Measurements from ENCODE around the gene ATP8A2.
"Not testable (repeated sequence)": the region's sequence is repeated elsewhere in the genome, so short reads cannot be mapped to it uniquely, and the experiment has no call there.

The ATP8A2 gene

GRCh38 chr13:25948910-25949309, 577.1 kb downstream of the ATP8A2 start:
- Histone ChIP-seq H3K9me3 (ENCODE audit: control insufficient read depth, insufficient read depth, low read length) (no peaks in the 10 kb centered on the region; the same call in 1 of the 2 replicates), H3K4me1 (ENCODE audit: insufficient read depth, low read length) (peaks cover 4% of the 10 kb centered on the region; the same call in 1 of the 2 replicates), H3K36me3 (ENCODE audit: insufficient read depth, low read length) (no peaks in the 10 kb centered on the region), H3K9ac (ENCODE audit: low read depth, low read length) (no peak overlapping the region)

GRCh38 chr13:25951831-25952230, 580.1 kb downstream of the ATP8A2 start:
- Histone ChIP-seq H3K9me3 (ENCODE audit: control insufficient read depth, insufficient read depth, low read length) (no peaks in the 10 kb centered on the region; the same call in 1 of the 2 replicates), H3K9ac (ENCODE audit: low read depth, low read length) (no peak overlapping the region), H3K4me1 (ENCODE audit: insufficient read depth, low read length) (no peaks in the 10 kb centered on the region), H3K36me3 (ENCODE audit: insufficient read depth, low read length) (no peaks in the 10 kb centered on the region)

GRCh38 chr13:25954080-25954479, 582.3 kb downstream of the ATP8A2 start:
- H3K4me1 ChIP-seq (ENCODE audit: insufficient read depth, low read length); H3K9ac ChIP-seq (ENCODE audit: low read depth, low read length); H3K36me3 ChIP-seq (ENCODE audit: insufficient read depth, low read length); H3K9me3 ChIP-seq (ENCODE audit: control insufficient read depth, insufficient read depth, low read length): not testable (repeated sequence)

- H3K9me3 ChIP-seq (ENCODE audit: control insufficient read depth, insufficient read depth, low read length); H3K9ac ChIP-seq (ENCODE audit: low read depth, low read length); H3K36me3 ChIP-seq (ENCODE audit: insufficient read depth, low read length); H3K4me1 ChIP-seq (ENCODE audit: insufficient read depth, low read length): not testable (repeated sequence)
Measured at GRCh38 chr13:25954943-25955342, 583.2 kb downstream of the ATP8A2 start.

GRCh38 chr13:25958986-25959385, 587.2 kb downstream of the ATP8A2 start:
- no peak overlapping the region for H3K9ac ChIP-seq (ENCODE audit: low read depth, low read length)
- H3K36me3 ChIP-seq (ENCODE audit: insufficient read depth, low read length) = no peaks in the 10 kb centered on the region
- no peaks in the 10 kb centered on the region for H3K4me1 ChIP-seq (ENCODE audit: insufficient read depth, low read length)
- H3K9me3 ChIP-seq (ENCODE audit: control insufficient read depth, insufficient read depth, low read length) = no peaks in the 10 kb centered on the region

- no peak overlapping the region for H3K9ac ChIP-seq (ENCODE audit: low read depth, low read length)
- H3K4me1 ChIP-seq (ENCODE audit: insufficient read depth, low read length) = 0 out of 2 replicates have a peak, but pooled peaks cover 2% of the 10 kb centered on the region
- H3K9me3 ChIP-seq (ENCODE audit: control insufficient read depth, insufficient read depth, low read length) = no peaks in the 10 kb centered on the region
- no peaks in the 10 kb centered on the region for H3K36me3 ChIP-seq (ENCODE audit: insufficient read depth, low read length)
Measured at GRCh38 chr13:25961294-25961693, 589.5 kb downstream of the ATP8A2 start.

- Histone ChIP-seq H3K9ac (ENCODE audit: low read depth, low read length) (no peak overlapping the region), H3K9me3 (ENCODE audit: control insufficient read depth, insufficient read depth, low read length) (no peaks in the 10 kb centered on the region), H3K36me3 (ENCODE audit: insufficient read depth, low read length) (no peaks in the 10 kb centered on the region), H3K4me1 (ENCODE audit: insufficient read depth, low read length) (0 out of 2 replicates have a peak, but pooled peaks cover 4% of the 10 kb centered on the region)
Measured at GRCh38 chr13:25963674-25964073, 591.9 kb downstream of the ATP8A2 start.

- Histone ChIP-seq H3K4me1 (ENCODE audit: insufficient read depth, low read length) (peaks cover 4% of the 10 kb centered on the region; the same call in 1 of the 2 replicates), H3K9ac (ENCODE audit: low read depth, low read length) (no peak overlapping the region)
Measured at GRCh38 chr13:25965596-25965995, 593.8 kb downstream of the ATP8A2 start.

GRCh38 chr13:25966086-25966485, 594.3 kb downstream of the ATP8A2 start:
- Histone ChIP-seq H3K9me3 (ENCODE audit: control insufficient read depth, insufficient read depth, low read length) (no peaks in the 10 kb centered on the region), H3K36me3 (ENCODE audit: insufficient read depth, low read length) (no peaks in the 10 kb centered on the region), H3K4me1 (ENCODE audit: insufficient read depth, low read length) (peaks cover 4% of the 10 kb centered on the region; the same call in 1 of the 2 replicates), H3K9ac (ENCODE audit: low read depth, low read length) (no peak overlapping the region)

More at GRCh38 chr13:25965596-25965995, 593.8 kb downstream of the ATP8A2 start:
- H3K36me3 ChIP-seq (ENCODE audit: insufficient read depth, low read length) = no peaks in the 10 kb centered on the region
- no peaks in the 10 kb centered on the region for H3K9me3 ChIP-seq (ENCODE audit: control insufficient read depth, insufficient read depth, low read length)

GRCh38 chr13:25967144-25967543, 595.4 kb downstream of the ATP8A2 start:
- Histone ChIP-seq H3K36me3 (ENCODE audit: insufficient read depth, low read length) (no peaks in the 10 kb centered on the region), H3K9ac (ENCODE audit: low read depth, low read length) (no peak overlapping the region), H3K4me1 (ENCODE audit: insufficient read depth, low read length) (peaks cover 12% of the 10 kb centered on the region; the same call in 1 of the 2 replicates), H3K9me3 (ENCODE audit: control insufficient read depth, insufficient read depth, low read length) (no peaks in the 10 kb centered on the region)

- peaks cover 29% of the 10 kb centered on the region for H3K4me1 ChIP-seq (ENCODE audit: insufficient read depth, low read length)
- H3K36me3 ChIP-seq (ENCODE audit: insufficient read depth, low read length) = no peaks in the 10 kb centered on the region
- H3K9ac ChIP-seq (ENCODE audit: low read depth, low read length) = no peak overlapping the region
- H3K9me3 ChIP-seq (ENCODE audit: control insufficient read depth, insufficient read depth, low read length) = no peaks in the 10 kb centered on the region
Measured at GRCh38 chr13:25971047-25971446, 599.3 kb downstream of the ATP8A2 start.

- Histone ChIP-seq H3K9me3 (ENCODE audit: control insufficient read depth, insufficient read depth, low read length) (no peaks in the 10 kb centered on the region), H3K9ac (ENCODE audit: low read depth, low read length) (no peak overlapping the region), H3K36me3 (ENCODE audit: insufficient read depth, low read length) (no peaks in the 10 kb centered on the region)
Measured at GRCh38 chr13:25971459-25972145, 599.8 kb downstream of the ATP8A2 start.

GRCh38 chr13:25973085-25973484, 601.3 kb downstream of the ATP8A2 start:
- Histone ChIP-seq H3K9me3 (ENCODE audit: control insufficient read depth, insufficient read depth, low read length) (no peaks in the 10 kb centered on the region), H3K4me1 (ENCODE audit: insufficient read depth, low read length) (peaks cover 38% of the 10 kb centered on the region), H3K36me3 (ENCODE audit: insufficient read depth, low read length) (no peaks in the 10 kb centered on the region), H3K9ac (ENCODE audit: low read depth, low read length) (no peak overlapping the region)

More at GRCh38 chr13:25971459-25972145, 599.8 kb downstream of the ATP8A2 start:
- peaks cover 30% of the 10 kb centered on the region for H3K4me1 ChIP-seq (ENCODE audit: insufficient read depth, low read length)

- no peaks in the 10 kb centered on the region for H3K9me3 ChIP-seq (ENCODE audit: control insufficient read depth, insufficient read depth, low read length)
- peaks cover 38% of the 10 kb centered on the region for H3K4me1 ChIP-seq (ENCODE audit: insufficient read depth, low read length)
- no peaks in the 10 kb centered on the region for H3K36me3 ChIP-seq (ENCODE audit: insufficient read depth, low read length)
- H3K9ac ChIP-seq (ENCODE audit: low read depth, low read length) = no peak overlapping the region
Measured at GRCh38 chr13:25973576-25973975, 601.8 kb downstream of the ATP8A2 start.

- Histone ChIP-seq H3K9me3 (ENCODE audit: control insufficient read depth, insufficient read depth, low read length) (no peaks in the 10 kb centered on the region), H3K36me3 (ENCODE audit: insufficient read depth, low read length) (no peaks in the 10 kb centered on the region), H3K4me1 (ENCODE audit: insufficient read depth, low read length) (peaks cover 44% of the 10 kb centered on the region), H3K9ac (ENCODE audit: low read depth, low read length) (peak overlapping the region; percentile 35; the same call in 1 of the 2 replicates)
Measured at GRCh38 chr13:25977216-25977615, 605.4 kb downstream of the ATP8A2 start.
